Myocyte (in vitro differentiated cells): ENCODE data around the gene TMEM125. TPM values are rescaled to one million over a fixed set of nuclear protein-coding genes. Genes with fewer than 3 reads are reported as not detected.
A peak's percentile ranks its signal among the peaks of the same experiment; 100 is the strongest.

Experiments used
- DNase-seq: peaks from one replicate; pipeline ENCODE4 v3.0.0-alpha.2; 2012; ENCODE audit warnings: low read depth
- total RNA-seq: library from RNA; depleted of rRNA; stranded (reverse); fragments of >200 nt; gene quantifications from 2 replicates; pipeline ENCODE4 v1.2.3, GENCODE V29; 2014

TMEM125 gene
- total RNA-seq, 1 donor from 2014 or later = not detected

GRCh38 chr1:43272576-43273571, 3.1 kb downstream of the TMEM125 start:
- no peak for DNase-seq

GRCh38 chr1:43273708-43274107, 3.9 kb downstream of the TMEM125 start:
- no peak for DNase-seq

GRCh38 chr1:43274125-43274803, 4.5 kb downstream of the TMEM125 start:
- peak; percentile 5 for DNase-seq

DNA sequence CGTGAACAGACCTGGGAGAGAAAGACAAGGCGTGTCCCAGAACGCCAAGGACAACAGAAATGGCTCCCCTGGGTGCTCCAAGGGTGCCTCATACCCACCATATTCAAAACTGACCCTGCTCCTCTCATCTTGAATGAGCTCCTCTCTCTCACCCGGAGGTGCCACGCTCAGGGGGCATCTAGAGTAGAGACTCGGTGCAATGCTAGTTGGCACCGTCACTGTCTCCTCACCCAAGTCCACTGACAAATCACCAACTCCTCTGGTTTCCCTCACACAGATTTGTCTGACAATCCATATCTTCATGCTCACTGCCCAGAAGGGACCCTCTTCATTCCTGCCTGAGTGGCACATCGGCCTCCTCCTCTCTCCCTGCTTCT, 5.0 kb downstream of the TMEM125 start:
- DNase-seq = no peak

DNA sequence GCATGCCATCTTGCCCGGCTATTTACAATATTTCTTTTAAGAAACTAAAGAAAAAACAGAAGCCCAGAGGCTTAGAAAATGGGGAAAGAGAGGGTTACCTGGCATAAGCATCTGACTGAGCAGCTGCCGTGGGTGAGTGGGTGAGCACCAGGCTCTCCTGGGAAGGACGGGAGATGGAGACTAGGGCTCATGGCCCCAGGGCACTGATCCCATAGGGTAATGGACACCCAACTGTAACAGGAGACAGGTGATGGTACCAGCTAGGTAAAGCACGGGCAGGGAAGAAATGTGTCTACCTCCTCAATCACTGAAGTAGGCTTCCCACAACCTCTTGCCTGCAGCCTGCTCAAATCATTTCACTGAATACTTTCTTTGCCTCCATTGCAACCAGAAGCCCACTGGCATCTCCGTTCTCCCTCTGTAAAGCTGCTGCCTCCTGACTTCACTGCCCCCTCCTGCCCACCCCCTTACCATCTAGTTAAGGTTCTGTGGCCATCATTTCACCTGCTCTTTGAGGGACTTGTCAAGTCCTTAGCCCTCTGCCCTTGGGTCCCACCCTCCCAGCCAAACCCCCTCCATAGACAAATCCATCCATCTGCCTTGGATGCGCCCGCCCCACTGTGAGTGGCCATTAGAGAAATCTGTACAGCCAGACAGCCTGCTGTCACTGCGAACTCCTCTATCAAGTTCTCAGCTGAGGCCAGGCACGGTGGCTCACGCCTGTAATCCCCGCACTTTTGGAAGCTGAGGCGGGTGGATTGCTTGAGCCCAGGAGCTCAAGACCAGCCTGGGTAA, 6.2 kb downstream of the TMEM125 start:
- no peak for DNase-seq

DNA sequence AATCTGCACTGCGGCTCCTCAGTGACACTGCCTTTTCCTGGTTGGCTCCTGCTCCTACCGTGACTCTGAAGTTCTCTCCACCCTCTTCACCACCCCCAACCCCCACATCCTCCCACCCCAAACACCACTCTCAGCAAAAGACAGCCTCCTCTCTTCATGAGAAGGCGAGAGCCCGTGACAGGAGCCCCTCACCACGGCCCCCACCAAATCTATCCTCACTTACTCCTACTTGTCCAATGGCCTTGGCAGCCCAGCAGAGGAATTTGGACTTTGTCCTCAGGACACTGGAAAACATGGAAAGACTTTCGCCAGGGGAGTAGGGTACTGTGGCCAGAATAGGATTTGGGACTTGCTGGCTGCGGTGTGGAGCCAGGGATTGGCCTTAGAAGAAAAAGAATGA, 6.9 kb downstream of the TMEM125 start:
- no peak for DNase-seq

- no peak for DNase-seq
Measured at GRCh38 chr1:43277116-43277876, 7.5 kb downstream of the TMEM125 start.

GRCh38 chr1:43279161-43279560, 9.4 kb downstream of the TMEM125 start:
- DNase-seq = no peak

- DNase-seq = no peak
Measured at GRCh38 chr1:43279666-43280065, 9.9 kb downstream of the TMEM125 start.

DNA sequence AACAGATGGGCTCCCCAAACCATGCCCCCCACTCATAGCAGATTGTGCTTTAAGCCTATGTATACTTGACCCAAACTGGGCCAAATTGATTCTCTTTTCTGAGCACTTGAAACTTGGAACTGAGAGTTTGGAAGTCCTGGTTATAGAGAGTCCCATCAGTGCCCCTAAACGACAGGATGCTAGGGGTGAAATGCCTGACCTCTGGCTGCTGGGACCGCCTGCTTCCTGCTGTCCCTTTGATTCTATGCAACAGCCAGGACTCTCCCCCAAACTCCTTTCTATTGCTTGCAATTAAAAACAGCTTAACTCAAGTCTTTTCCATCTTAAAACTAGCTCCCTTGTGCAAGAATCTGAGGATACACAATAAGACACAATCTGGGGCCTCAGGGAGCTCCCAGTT, 10.9 kb downstream of the TMEM125 start:
- no peak for DNase-seq

GRCh38 chr1:43282220-43283195, 12.7 kb downstream of the TMEM125 start:
- DNase-seq = no peak

GRCh38 chr1:43284065-43284464, 14.3 kb downstream of the TMEM125 start:
- DNase-seq = no peak

DNA sequence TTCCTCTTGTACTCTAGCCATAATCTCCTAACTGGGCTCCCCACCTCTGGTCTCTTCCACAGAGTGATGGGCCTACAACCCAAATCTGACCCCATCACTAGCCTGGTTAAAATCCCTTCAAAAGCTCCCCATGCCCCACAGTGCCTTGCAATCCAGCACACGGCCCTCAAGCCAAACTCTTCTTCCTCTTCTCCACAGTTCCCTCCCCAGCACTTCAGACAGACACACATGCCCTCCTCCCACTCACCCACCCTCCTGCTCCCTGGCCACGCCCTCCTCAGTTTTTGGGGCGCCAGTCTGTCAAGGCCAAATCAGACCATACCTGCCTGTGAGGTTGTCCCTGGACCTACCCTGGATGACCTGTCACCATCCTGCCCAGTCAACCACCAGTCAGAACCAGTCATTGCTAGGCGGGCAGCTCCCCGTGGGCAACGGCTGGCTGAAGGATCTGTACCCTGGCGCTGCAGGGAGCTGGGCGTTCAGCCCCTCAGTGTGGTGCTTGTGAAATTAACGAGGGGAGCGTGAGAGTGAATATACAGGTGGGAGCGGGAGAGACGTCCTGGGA, 14.8 kb downstream of the TMEM125 start:
- no peak for DNase-seq

- no peak for DNase-seq
Measured at GRCh38 chr1:43285269-43285990, 15.6 kb downstream of the TMEM125 start, which contains the start of gene C1orf210. TSS of gene C1orf210 (minus strand) at chr1:43285581. CDS start at chr1:43283270, 2,311 bp downstream.

- DNase-seq = no peak
Measured at GRCh38 chr1:43286115-43286514, 16.3 kb downstream of the TMEM125 start.

DNA sequence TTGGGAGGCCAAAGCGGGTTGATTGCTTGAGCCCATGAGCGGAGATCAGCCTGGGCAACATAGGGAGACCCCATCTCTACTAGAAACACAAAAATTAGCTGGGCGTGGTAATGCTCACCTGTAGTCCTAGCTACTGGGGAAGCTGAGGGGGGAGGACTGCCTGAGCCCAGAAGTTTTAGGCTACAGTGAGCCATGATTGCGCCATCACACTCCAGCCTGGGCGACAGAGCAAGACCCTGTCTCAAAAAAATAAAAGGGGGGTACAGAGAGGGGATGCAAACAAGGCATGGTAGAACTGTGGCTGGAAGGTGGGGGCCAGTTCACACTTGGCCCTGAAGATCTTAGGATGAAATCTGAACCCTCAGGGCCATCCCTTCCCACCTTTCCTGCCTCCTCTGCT, 16.8 kb downstream of the TMEM125 start:
- no peak for DNase-seq

DNA sequence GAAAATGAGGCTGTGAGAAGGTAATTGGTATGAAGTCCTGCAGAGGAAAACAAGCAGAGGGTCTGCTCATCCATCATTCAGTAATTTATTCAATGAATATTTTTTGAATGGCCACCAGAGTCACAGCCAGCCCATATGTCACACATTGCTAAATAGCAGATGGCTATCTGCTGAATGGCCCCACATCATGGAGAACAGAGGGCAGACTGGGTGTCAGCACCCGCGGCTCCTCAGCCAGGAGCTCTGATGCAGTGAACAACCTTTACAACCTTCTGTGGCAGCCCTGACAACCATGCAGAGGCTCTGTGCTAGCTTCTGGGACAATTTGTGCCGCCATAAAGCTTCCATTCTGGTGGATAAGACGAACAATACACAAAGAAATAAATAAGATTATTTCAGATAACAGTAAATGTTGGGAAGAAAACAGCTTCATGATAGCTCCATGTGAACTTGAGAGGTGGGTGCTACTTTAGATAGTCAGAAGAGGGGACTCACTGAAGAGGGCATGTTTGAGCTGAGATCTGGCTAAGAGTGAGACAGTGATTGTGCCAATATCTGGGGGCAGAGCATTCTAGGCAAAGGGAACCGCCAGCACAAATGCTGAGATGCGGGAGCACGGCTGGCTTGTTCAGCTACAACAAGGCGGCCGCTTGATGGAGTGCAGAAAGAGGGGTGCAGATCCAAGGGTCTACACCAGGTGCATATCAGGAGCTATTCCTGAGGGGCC, 18.4 kb downstream of the TMEM125 start:
- no peak for DNase-seq
